ENCODE results near the gene ERI2. TPM values are rescaled to one million over a fixed set of nuclear protein-coding genes. Genes with fewer than 3 reads are reported as not detected.
"Not testable (repeated sequence)": the region's sequence is repeated elsewhere in the genome, so short reads cannot be mapped to it uniquely, and the experiment has no call there.

Gene ERI2
- total and polyA plus RNA-seq, 2 of the 13 experiments (the other 11 are each of a cell fraction or from before 2014, with no cell fraction given), result 17.4 to 41.3 TPM

- Histone ChIP-seq H3K27me3 (ENCODE audit: control insufficient read depth in 1 of 2, insufficient read depth in 2 of 2, low read length in 2 of 2) (no peaks in the 10 kb centered on the region), H2AFZ (ENCODE audit: low read length) (no peak overlapping the region), H3K79me2 (ENCODE audit: insufficient read depth, low read length) (no peaks in the 10 kb centered on the region), H3K36me3 (replicated peaks in 1 of 2; ENCODE audit: control insufficient read depth in 1 of 2, insufficient read depth in 2 of 2, low read length in 2 of 2) (no peaks in the 10 kb centered on the region), H3K4me2 (ENCODE audit: low read depth, low read length) (no peak overlapping the region), H3K4me1 (ENCODE audit: insufficient read depth, low read length) (peaks cover 24% of the 10 kb centered on the region), H3K9me3 (ENCODE audit: low read length) (peaks cover 9% of the 10 kb centered on the region), H4K20me1 (ENCODE audit: insufficient read depth, low read length) (no peaks in the 10 kb centered on the region), H3K4me3 (replicated peaks in 1 of 3; ENCODE audit: insufficient read depth in 1 of 3, low read depth in 2 of 3, low read length in 3 of 3) (no peak overlapping the region), H3K27ac (ENCODE audit: extremely low read length, insufficient read depth, low read length) (no peak overlapping the region), H3K9ac (ENCODE audit: insufficient read depth, low read depth, low read length) (no peak overlapping the region)
- POLR2A ChIA-PET, result no interaction called here
- no TSS peak for BruUV-seq (replicated peaks)
- DNase-seq (ENCODE audit: low spot score) (no peak), FAIRE-seq (no peak), ATAC-seq (no peak)
- intact Hi-C loops (cut with micrococcal nuclease; ENCODE audit: unreplicated experiment) (no loop called here), in situ Hi-C loops (cut with HindIII; ENCODE audit: extremely low pct_ligation_motif_present, low pct_unique_long_range_greater_than_20kb) (no loop called here)
- TF ChIP-seq ZNF629 (CRISPR knock-in tag; conservative IDR thresholded peaks at IDR 0.05) (no peak), ARNT2 (CRISPR knock-in tag; IDR thresholded peaks at IDR 0.05; ENCODE audit: low read depth) (no peak), MTA3 (CRISPR knock-in tag; IDR thresholded peaks at IDR 0.05) (no peak), ZNF660 (CRISPR knock-in tag; IDR thresholded peaks at IDR 0.05; ENCODE audit: borderline replicate concordance, low read depth) (no peak), ZEB1 (IDR thresholded peaks at IDR 0.05; ENCODE audit: insufficient replicate concordance, low read depth) (no peak), EZH2 (conservative IDR thresholded peaks at IDR 0.05; ENCODE audit: low read depth, low read length) (no peak), SMARCC2 (IDR thresholded peaks at IDR 0.05) (no peak), RARG (CRISPR knock-in tag; IDR thresholded peaks at IDR 0.05; ENCODE audit: low read depth) (no peak)
- TF ChIP-seq, protein P1, sequence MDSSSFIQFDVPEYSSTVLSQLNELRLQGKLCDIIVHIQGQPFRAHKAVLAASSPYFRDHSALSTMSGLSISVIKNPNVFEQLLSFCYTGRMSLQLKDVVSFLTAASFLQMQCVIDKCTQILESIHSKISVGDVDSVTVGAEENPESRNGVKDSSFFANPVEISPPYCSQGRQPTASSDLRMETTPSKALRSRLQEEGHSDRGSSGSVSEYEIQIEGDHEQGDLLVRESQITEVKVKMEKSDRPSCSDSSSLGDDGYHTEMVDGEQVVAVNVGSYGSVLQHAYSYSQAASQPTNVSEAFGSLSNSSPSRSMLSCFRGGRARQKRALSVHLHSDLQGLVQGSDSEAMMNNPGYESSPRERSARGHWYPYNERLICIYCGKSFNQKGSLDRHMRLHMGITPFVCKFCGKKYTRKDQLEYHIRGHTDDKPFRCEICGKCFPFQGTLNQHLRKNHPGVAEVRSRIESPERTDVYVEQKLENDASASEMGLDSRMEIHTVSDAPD (CRISPR knock-in tag; IDR thresholded peaks at IDR 0.05), result no peak
- CTCF ChIA-PET (ENCODE audit: low intra/inter-chr PET ratio, low total read pairs), result no interaction called here
- WGBS (ENCODE audit: low lambda C conversion rate), result 91% methylated on average over 2 of the region's 2 CpGs
These were observed 45.9 kb downstream of the ERI2 start for GRCh38 chr16:20760346-20760745.

DNA sequence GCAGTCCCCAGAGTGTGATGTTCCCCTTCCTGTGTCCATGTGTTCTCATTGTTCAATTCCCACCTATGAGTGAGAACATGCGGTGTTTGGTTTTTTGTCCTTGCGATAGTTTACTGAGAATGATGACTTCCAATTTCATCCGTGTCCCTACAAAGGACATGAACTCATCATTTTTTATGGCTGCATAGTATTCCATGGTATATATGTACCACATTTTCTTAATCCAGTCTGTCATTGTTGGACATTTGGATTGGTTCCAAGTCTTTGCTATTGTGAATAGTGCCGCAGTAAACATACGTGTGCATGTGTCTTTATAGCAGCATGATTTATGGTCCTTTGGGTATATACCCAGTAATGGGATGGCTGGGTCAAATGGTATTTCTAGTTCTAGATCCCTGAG, 50.5 kb downstream of the ERI2 start:
- H4K20me1 ChIP-seq (ENCODE audit: insufficient read depth, low read length); H3K27ac ChIP-seq (ENCODE audit: extremely low read length, insufficient read depth, low read length); H3K27me3 ChIP-seq (ENCODE audit: control insufficient read depth in 1 of 2, insufficient read depth in 2 of 2, low read length in 2 of 2); ATAC-seq; POLR2A ChIA-PET; CTCF ChIA-PET (ENCODE audit: low intra/inter-chr PET ratio, low total read pairs); in situ Hi-C loops (cut with HindIII; ENCODE audit: extremely low pct_ligation_motif_present, low pct_unique_long_range_greater_than_20kb); H3K79me2 ChIP-seq (ENCODE audit: insufficient read depth, low read length); H3K4me3 ChIP-seq (replicated peaks in 1 of 3; ENCODE audit: insufficient read depth in 1 of 3, low read depth in 2 of 3, low read length in 3 of 3); H3K4me1 ChIP-seq (ENCODE audit: insufficient read depth, low read length); BruUV-seq (replicated peaks); H3K36me3 ChIP-seq (replicated peaks in 1 of 2; ENCODE audit: control insufficient read depth in 1 of 2, insufficient read depth in 2 of 2, low read length in 2 of 2); DNase-seq (ENCODE audit: low spot score); H3K9ac ChIP-seq (ENCODE audit: insufficient read depth, low read depth, low read length); H3K9me3 ChIP-seq (ENCODE audit: low read length); FAIRE-seq; H2AFZ ChIP-seq (ENCODE audit: low read length); H3K4me2 ChIP-seq (ENCODE audit: low read depth, low read length); intact Hi-C loops (cut with micrococcal nuclease; ENCODE audit: unreplicated experiment): not testable (repeated sequence)
- WGBS (ENCODE audit: low lambda C conversion rate), result 92% methylated on average over 3 of the region's 5 CpGs

Measured in HepG2 (cell line).